K562 (cell line): ENCODE measurements around the gene GNAI3. TPM values are rescaled to one million over a fixed set of nuclear protein-coding genes. Genes with fewer than 3 reads are reported as not detected.
A peak's percentile ranks its signal among the peaks of the same experiment; 100 is the strongest.

ENCODE experiments used
- ATAC-seq: fragments of 200-7000 bp; cut with Tn5 transposase; 3 replicates; pipeline ENCODE4 v1.9.1; 2020; ENCODE audit warnings: moderate library complexity
- BruUV-seq: library from RNA; stranded (reverse); fragments of 400-500 nt; replicated peaks from 2 replicates; lab custom pipeline; 2021; lab: Mats Ljungman, UMichigan
- CTCF ChIA-PET: fragments of 300-600 bp; formaldehyde crosslinking; extraction: SDS; loops from one replicate; lab custom pipeline; 2021; ENCODE audit warnings: low intra/inter-chr PET ratio; lab: Yijun Ruan, JAX
- POLR2A ChIA-PET: fragments of 300-600, 350-650 bp; sonication (Branson Sonifier 250); formaldehyde crosslinking; extraction: SDS; loops from one replicate; lab custom pipeline; 2021; ENCODE audit warnings: antibody characterized with exemption, inconsistent platforms; lab: Yijun Ruan, JAX
- DNase-seq, 4 experiments: peaks; one replicate each; pipeline versions ENCODE4 v3.0.0 to v3.0.0-alpha.2; 2011 to 2018; ENCODE audit warnings: low spot score in 3 of 4, mixed read lengths in 3 of 4; ENCODE audit errors: extremely low read depth in 1 of 4
- FAIRE-seq: peaks from 2 replicates; lab custom pipeline; 2011; peaks lifted over from hg19 to GRCh38; lab: Jason Lieb, UNC
- H2AFZ ChIP-seq: 2 replicates; pipeline ENCODE4 v1.6.0; 2011; ENCODE audit warnings: low read depth, low read length, control low read depth, inconsistent platforms
- H3K27ac ChIP-seq: fragments of 200-600 bp; 3 replicates; pipeline ENCODE4 v1.8.0; 2011; ENCODE audit warnings: low read depth, mild to moderate bottlenecking, control low read depth, inconsistent platforms, low read length, moderate library complexity, mixed read lengths; ENCODE audit errors: extremely low read depth
- H3K27me3 ChIP-seq, 2 experiments: fragments of 300-600 bp in 1 of 2; 2 replicates in 1 of 2; 3 replicates in 1 of 2; pipeline versions ENCODE4 v1.6.0 to v1.8.0; 2011; ENCODE audit warnings: inconsistent platforms in 2 of 2, low read length in 2 of 2, mild to moderate bottlenecking in 1 of 2, mixed read lengths in 1 of 2, moderate library complexity in 1 of 2; ENCODE audit not compliant: control insufficient read depth in 2 of 2, insufficient read depth in 2 of 2
- H3K36me3 ChIP-seq: fragments of 300-600 bp; 3 replicates; pipeline ENCODE4 v1.8.0; 2011; ENCODE audit warnings: mild to moderate bottlenecking, low read length, inconsistent platforms; ENCODE audit not compliant: control insufficient read depth, insufficient read depth
- H3K4me1 ChIP-seq, 2 experiments: fragments of 200-600 bp in 1 of 2; replicated peaks in 1 of 2; 2 replicates in 1 of 2; 3 replicates in 1 of 2; pipeline versions ENCODE4 v1.5.1 to v1.8.0; 2011; ENCODE audit warnings: inconsistent platforms in 2 of 2, low read length in 2 of 2, mild to moderate bottlenecking in 1 of 2, mixed read lengths in 1 of 2, moderate library complexity in 1 of 2; ENCODE audit not compliant: control insufficient read depth in 2 of 2, insufficient read depth in 2 of 2
- H3K4me2 ChIP-seq: 2 replicates; pipeline ENCODE4 v1.6.1; 2011; ENCODE audit warnings: low read length, control low read depth, inconsistent platforms, mixed read lengths; ENCODE audit not compliant: insufficient read depth
- H3K4me3 ChIP-seq: fragments of 200-600 bp; sonication (generic), shearing (Covaris generic); 2 replicates; pipeline ENCODE4 v1.5.1; 2016; ENCODE audit warnings: control low read depth, inconsistent platforms
- H3K79me2 ChIP-seq: fragments of 200-600 bp; 3 replicates; pipeline ENCODE4 v1.8.0; 2011; ENCODE audit warnings: low read length, inconsistent platforms; ENCODE audit not compliant: control insufficient read depth, insufficient read depth
- H3K9ac ChIP-seq, 2 experiments: 2 replicates each; pipeline versions ENCODE4 v1.6.0 to v1.6.1; 2011; ENCODE audit warnings: low read depth in 2 of 2, low read length in 2 of 2, control low read depth in 1 of 2, inconsistent platforms in 1 of 2, mild to moderate bottlenecking in 1 of 2, mixed read lengths in 1 of 2; ENCODE audit not compliant: insufficient read depth in 1 of 2
- H3K9me1 ChIP-seq: one replicate; pipeline ENCODE4 v1.6.0; 2011; ENCODE audit warnings: inconsistent platforms, mild to moderate bottlenecking, low read length, moderate library complexity; ENCODE audit not compliant: control insufficient read depth, insufficient read depth
- H3K9me3 ChIP-seq: replicated peaks from 2 replicates; pipeline ENCODE4 v1.5.1; 2011; ENCODE audit warnings: low read depth, low read length, inconsistent platforms; ENCODE audit not compliant: control insufficient read depth, insufficient read depth
- H4K20me1 ChIP-seq: replicated peaks from 2 replicates; pipeline ENCODE4 v1.6.1; 2011; ENCODE audit warnings: low read length, inconsistent platforms, mixed read lengths; ENCODE audit not compliant: control insufficient read depth, insufficient read depth
- COPS2 ChIP-seq: fragments of 450-650 bp; conservative IDR thresholded peaks from 2 replicates; pipeline ENCODE4 v1.6.1; 2016; ENCODE audit warnings: mild to moderate bottlenecking, moderate library complexity
- DPF2 ChIP-seq: fragments of 450-650 bp; IDR thresholded peaks from 2 replicates; pipeline ENCODE4 v1.6.1; 2016
- HMBOX1 ChIP-seq: sonication (generic); IDR thresholded peaks from 2 replicates; pipeline ENCODE4 v1.6.1; 2016
- PTTG1 ChIP-seq: fragments of 450-650 bp; IDR thresholded peaks from 2 replicates; pipeline ENCODE4 v1.6.1; 2016; ENCODE audit warnings: low read depth, mild to moderate bottlenecking, missing genetic modification characterization, missing compliant biosample characterization
- RBM22 ChIP-seq: fragments of 200-400 bp; formaldehyde crosslinking; IDR thresholded peaks from 2 replicates; pipeline ENCODE4 v1.6.1; 2018; ENCODE audit warnings: low read length, low read depth; ENCODE audit not compliant: poor library complexity, severe bottlenecking
- XRCC4 ChIP-seq: IDR thresholded peaks from one replicate; pipeline ENCODE4 v1.6.1; 2011; ENCODE audit not compliant: insufficient read depth, insufficient read length; ENCODE audit errors: extremely low read depth
- ZNF444 ChIP-seq: fragments of 250-450 bp; sonication (Bioruptor Pico); IDR thresholded peaks from 2 replicates; pipeline ENCODE4 v1.4.0; 2020; ENCODE audit warnings: mild to moderate bottlenecking, moderate library complexity
- WGBS: fragments of 100-300 bp; shearing (Covaris generic); methylation state at CpG from one replicate; pipeline ENCODE4 v1.1.6; 2016; ENCODE audit warnings: low coverage, mixed read lengths; ENCODE audit not compliant: insufficient coverage; ENCODE audit errors: missing lambda C conversion rate; 5-methylcytosine and 5-hydroxymethylcytosine counted together
- in situ Hi-C: fragments of 300-500 bp; cut with MboI; formaldehyde crosslinking; loops from 4 replicates; pipeline ENCODE4 v1.15.0; 2018; ENCODE audit warnings: inconsistent platforms, mixed read lengths
- intact Hi-C: fragments of 100-400 bp; cut with micrococcal nuclease; formaldehyde crosslinking; loops from 2 replicates; pipeline ENCODE4 v1.14.2; 2022
- polyA plus RNA-seq, 8 experiments: library from polyadenylated mRNA; depleted of rRNA in 4 of 8; stranded (reverse) in 5 of 8; unstranded in 3 of 8; fragments of >200 nt; fragmentation: Nextera tagmentation in 2 of 8; fragmentation: Illumina TruSeq in 1 of 8; extraction: Ambion mirVana in 2 of 8; extraction: Trizol in 1 of 8; gene quantifications; 2 replicates each; pipeline versions ENCODE4 v1.2.1 to v1.2.3, GENCODE V29; 2011 to 2014; ENCODE audit warnings: inconsistent platforms in 1 of 8, missing spikeins in 1 of 8
- total RNA-seq, 7 experiments: library from RNA; depleted of rRNA in 6 of 7; stranded (reverse); fragments of >200 nt in 6 of 7; fragmentation: Illumina TruSeq in 2 of 7; extraction: Trizol in 2 of 7; gene quantifications; 2 replicates each; pipeline versions ENCODE4 v1.2.1 to v1.2.3, GENCODE V29; 2011 to 2021; ENCODE audit warnings: low replicate concordance in 1 of 7
- TF ChIP-seq, protein P1 (sequence below): fragments of 450-650 bp; IDR thresholded peaks from 2 replicates; pipeline ENCODE4 v1.6.1; 2018; ENCODE audit not compliant: partially characterized antibody

The GNAI3 gene
- total and polyA plus RNA-seq, 9 of the 15 experiments (the other 6 are each of a cell fraction or from before 2014, with no cell fraction given), result 6.3 to 13.2 (median 8.9) TPM

GRCh38 chr1:109623601-109624161 lies 75.3 kb downstream of the GNAI3 start:
- peak overlapping the region; percentile 31; the same call in 1 of the 2 replicates for H3K4me2 ChIP-seq
- no peak for DNase-seq
- in situ Hi-C loops, result loop anchor here (5.0 kb wide), 1 partner anchor 76 kb away; the partner anchor contains the start of gene GNAI3
- peaks cover 5% of the 10 kb centered on the region; the same call in 1 of the 2 replicates for H4K20me1 ChIP-seq
- H3K9ac ChIP-seq, result peak overlapping the region in 1 of 2 experiments; percentile 41; a peak in 2 of 4 replicates
- no peaks in the 10 kb centered on the region for H3K9me1 ChIP-seq
- POLR2A ChIA-PET, result interaction anchor here (1.0 to 2.8 kb wide), 5 partner anchors 12 to 78 kb away, joined by 4 to 17 read pairs (median 7); partner anchors contain the start of gene GNAI3
- TF ChIP-seq, protein P1, sequence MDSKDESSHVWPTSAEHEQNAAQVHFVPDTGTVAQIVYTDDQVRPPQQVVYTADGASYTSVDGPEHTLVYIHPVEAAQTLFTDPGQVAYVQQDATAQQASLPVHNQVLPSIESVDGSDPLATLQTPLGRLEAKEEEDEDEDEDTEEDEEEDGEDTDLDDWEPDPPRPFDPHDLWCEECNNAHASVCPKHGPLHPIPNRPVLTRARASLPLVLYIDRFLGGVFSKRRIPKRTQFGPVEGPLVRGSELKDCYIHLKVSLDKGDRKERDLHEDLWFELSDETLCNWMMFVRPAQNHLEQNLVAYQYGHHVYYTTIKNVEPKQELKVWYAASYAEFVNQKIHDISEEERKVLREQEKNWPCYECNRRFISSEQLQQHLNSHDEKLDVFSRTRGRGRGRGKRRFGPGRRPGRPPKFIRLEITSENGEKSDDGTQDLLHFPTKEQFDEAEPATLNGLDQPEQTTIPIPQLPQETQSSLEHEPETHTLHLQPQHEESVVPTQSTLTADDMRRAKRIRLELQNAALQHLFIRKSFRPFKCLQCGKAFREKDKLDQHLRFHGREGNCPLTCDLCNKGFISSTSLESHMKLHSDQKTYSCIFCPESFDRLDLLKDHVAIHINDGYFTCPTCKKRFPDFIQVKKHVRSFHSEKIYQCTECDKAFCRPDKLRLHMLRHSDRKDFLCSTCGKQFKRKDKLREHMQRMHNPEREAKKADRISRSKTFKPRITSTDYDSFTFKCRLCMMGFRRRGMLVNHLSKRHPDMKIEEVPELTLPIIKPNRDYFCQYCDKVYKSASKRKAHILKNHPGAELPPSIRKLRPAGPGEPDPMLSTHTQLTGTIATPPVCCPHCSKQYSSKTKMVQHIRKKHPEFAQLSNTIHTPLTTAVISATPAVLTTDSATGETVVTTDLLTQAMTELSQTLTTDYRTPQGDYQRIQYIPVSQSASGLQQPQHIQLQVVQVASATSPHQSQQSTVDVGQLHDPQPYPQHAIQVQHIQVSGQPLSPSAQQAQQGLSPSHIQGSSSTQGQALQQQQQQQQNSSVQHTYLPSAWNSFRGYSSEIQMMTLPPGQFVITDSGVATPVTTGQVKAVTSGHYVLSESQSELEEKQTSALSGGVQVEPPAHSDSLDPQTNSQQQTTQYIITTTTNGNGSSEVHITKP, result peak; percentile 79
- TF ChIP-seq PTTG1 (tag), result no peak
- TF ChIP-seq ZNF444 (CRISPR knock-in tag), result no peak
- no peak for TF ChIP-seq RBM22
- no peak for TF ChIP-seq DPF2
- TF ChIP-seq HMBOX1, result no peak
- TF ChIP-seq COPS2, result no peak
- no peak for TF ChIP-seq XRCC4
- TF ChIP-seq, all 486 proteins: peak for 1
- no peak for ATAC-seq
- 79% methylated on average over 10 of the region's 11 CpGs for WGBS
- no peak for FAIRE-seq
- CTCF ChIA-PET, result no interaction called here
- Histone ChIP-seq H3K36me3 (peaks cover 29% of the 10 kb centered on the region; the same call in 2 of the 3 replicates), H3K4me3 (no peak overlapping the region), H3K4me1 (peaks cover 28 to 76% of the 10 kb centered on the region in 2 experiments), H3K27ac (no peak overlapping the region), H3K79me2 (peaks cover 55% of the 10 kb centered on the region), H3K27me3 (no peaks in the 10 kb centered on the region), H3K9me3 (no peaks in the 10 kb centered on the region), H2AFZ (no peak overlapping the region)
- no TSS peak for BruUV-seq
- intact Hi-C loops, result no loop called here
